DOHH2 (cell line): ENCODE measurements around the gene TNIP2.
A peak's percentile ranks its signal among the peaks of the same experiment; 100 is the strongest.

Source experiments
- H3F3A ChIP-seq: fragments of 200-600 bp; sonication (generic), shearing (Covaris generic); 2 replicates; pipeline ENCODE4 v1.6.0; 2016; ENCODE audit warnings: antibody characterized with exemption, mild to moderate bottlenecking; ENCODE audit not compliant: control insufficient read depth, insufficient read depth
- H3K27ac ChIP-seq: fragments of 200-600 bp; sonication (generic); 2 replicates; pipeline ENCODE4 v1.5.1; 2014; ENCODE audit warnings: low read depth, mild to moderate bottlenecking, low read length, moderate library complexity
- H3K27me3 ChIP-seq: fragments of 200-600 bp; sonication (generic); 2 replicates; pipeline ENCODE4 v1.6.1; 2014; ENCODE audit warnings: mild to moderate bottlenecking, low read length, mixed read lengths; ENCODE audit not compliant: control insufficient read depth
- H3K36me3 ChIP-seq: fragments of 200-600 bp; sonication (generic); 2 replicates; pipeline ENCODE4 v1.6.1; 2014; ENCODE audit warnings: mild to moderate bottlenecking, low read length, moderate library complexity, mixed read lengths; ENCODE audit not compliant: control insufficient read depth
- H3K4me1 ChIP-seq: fragments of 200-600 bp; sonication (generic); 2 replicates; pipeline ENCODE4 v1.6.1; 2014; ENCODE audit warnings: mild to moderate bottlenecking, low read length, mixed read lengths; ENCODE audit not compliant: control insufficient read depth
- H3K4me2 ChIP-seq: fragments of 200-600 bp; sonication (generic); 2 replicates; pipeline ENCODE4 v1.6.0; 2014; ENCODE audit warnings: mild to moderate bottlenecking, low read length, moderate library complexity
- H3K4me3 ChIP-seq: fragments of 200-600 bp; sonication (generic); 2 replicates; pipeline ENCODE4 v1.5.1; 2014; ENCODE audit warnings: mild to moderate bottlenecking, low read length, mixed read lengths
- H3K79me2 ChIP-seq: fragments of 200-600 bp; sonication (generic); 2 replicates; pipeline ENCODE4 v1.6.1; 2014; ENCODE audit warnings: mild to moderate bottlenecking, low read length, mixed read lengths; ENCODE audit not compliant: control insufficient read depth
- H3K9me2 ChIP-seq: fragments of 200-600 bp; sonication (generic); replicated peaks from 2 replicates; pipeline ENCODE4 v1.6.1; 2014; ENCODE audit warnings: mild to moderate bottlenecking, low read length, mixed read lengths; ENCODE audit not compliant: control insufficient read depth
- H3K9me3 ChIP-seq: fragments of 200-600 bp; sonication (generic); 2 replicates; pipeline ENCODE4 v1.6.1; 2014; ENCODE audit warnings: antibody characterized with exemption, low read length, mixed read lengths; ENCODE audit not compliant: control insufficient read depth, insufficient read depth
- H4K20me1 ChIP-seq: fragments of 200-600 bp; sonication (generic); 2 replicates; pipeline ENCODE4 v1.6.0; 2014; ENCODE audit warnings: low read depth, mild to moderate bottlenecking, antibody characterized with exemption, low read length, moderate library complexity; ENCODE audit not compliant: control insufficient read depth, insufficient read depth
- EZH2phosphoT487 ChIP-seq: fragments of 200-600 bp; sonication (generic); IDR thresholded peaks from 2 replicates; pipeline ENCODE4 v1.6.1; 2017; ENCODE audit warnings: borderline replicate concordance, mild to moderate bottlenecking, antibody characterized with exemption, low read length, moderate library complexity, mixed read lengths
- TF ChIP-seq, protein P1 (sequence below): fragments of 200-600 bp; sonication (generic); IDR thresholded peaks from one replicate; pipeline ENCODE4 v1.5.1; 2014; ENCODE audit warnings: antibody characterized with exemption, mild to moderate bottlenecking, low read depth, low read length; ENCODE audit not compliant: poor library complexity, severe bottlenecking

The TNIP2 gene

DNA sequence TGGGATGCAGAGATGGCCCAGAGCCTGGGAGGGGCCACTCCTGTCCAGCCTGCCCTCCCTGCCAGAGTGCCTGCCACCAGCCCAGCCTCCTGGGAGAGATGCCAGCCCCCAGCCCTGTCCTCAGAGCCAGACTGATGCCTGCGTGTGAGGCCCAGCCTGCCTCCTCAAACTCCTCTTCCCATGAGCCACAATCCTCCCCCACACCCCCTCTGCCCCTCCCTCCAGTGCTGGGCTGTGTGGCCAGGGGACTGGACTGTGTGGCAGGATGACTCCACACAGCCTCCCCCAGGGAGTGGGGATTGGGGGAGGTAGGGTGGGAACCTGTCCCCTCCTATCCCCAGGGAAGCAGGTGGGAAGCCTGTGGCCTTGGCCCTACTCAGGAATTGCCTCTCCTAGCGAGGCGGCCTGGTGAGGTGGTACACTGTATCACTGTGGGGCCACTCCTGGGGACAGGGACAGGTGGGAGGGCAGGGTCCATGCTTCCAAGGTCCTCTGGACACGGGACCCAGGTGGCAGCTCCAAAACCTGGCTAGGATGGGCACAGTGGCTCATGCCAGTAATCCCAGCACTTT, 32.5 kb upstream of the TNIP2 start:
- Histone ChIP-seq H4K20me1 (no peaks in the 10 kb centered on the region), H3K27ac (no peak overlapping the region), H3F3A (no peaks in the 10 kb centered on the region; the same call in 1 of the 2 replicates), H3K4me1 (peaks cover 49% of the 10 kb centered on the region), H3K9me2 (no peaks in the 10 kb centered on the region), H3K4me2 (no peak overlapping the region), H3K4me3 (no peak overlapping the region), H3K9me3 (no peaks in the 10 kb centered on the region), H3K27me3 (peaks cover 12% of the 10 kb centered on the region), H3K36me3 (no peaks in the 10 kb centered on the region), H3K79me2 (no peaks in the 10 kb centered on the region)
- TF ChIP-seq, protein P1, sequence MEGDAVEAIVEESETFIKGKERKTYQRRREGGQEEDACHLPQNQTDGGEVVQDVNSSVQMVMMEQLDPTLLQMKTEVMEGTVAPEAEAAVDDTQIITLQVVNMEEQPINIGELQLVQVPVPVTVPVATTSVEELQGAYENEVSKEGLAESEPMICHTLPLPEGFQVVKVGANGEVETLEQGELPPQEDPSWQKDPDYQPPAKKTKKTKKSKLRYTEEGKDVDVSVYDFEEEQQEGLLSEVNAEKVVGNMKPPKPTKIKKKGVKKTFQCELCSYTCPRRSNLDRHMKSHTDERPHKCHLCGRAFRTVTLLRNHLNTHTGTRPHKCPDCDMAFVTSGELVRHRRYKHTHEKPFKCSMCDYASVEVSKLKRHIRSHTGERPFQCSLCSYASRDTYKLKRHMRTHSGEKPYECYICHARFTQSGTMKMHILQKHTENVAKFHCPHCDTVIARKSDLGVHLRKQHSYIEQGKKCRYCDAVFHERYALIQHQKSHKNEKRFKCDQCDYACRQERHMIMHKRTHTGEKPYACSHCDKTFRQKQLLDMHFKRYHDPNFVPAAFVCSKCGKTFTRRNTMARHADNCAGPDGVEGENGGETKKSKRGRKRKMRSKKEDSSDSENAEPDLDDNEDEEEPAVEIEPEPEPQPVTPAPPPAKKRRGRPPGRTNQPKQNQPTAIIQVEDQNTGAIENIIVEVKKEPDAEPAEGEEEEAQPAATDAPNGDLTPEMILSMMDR: no peak
- no peak for TF ChIP-seq EZH2phosphoT487

DNA sequence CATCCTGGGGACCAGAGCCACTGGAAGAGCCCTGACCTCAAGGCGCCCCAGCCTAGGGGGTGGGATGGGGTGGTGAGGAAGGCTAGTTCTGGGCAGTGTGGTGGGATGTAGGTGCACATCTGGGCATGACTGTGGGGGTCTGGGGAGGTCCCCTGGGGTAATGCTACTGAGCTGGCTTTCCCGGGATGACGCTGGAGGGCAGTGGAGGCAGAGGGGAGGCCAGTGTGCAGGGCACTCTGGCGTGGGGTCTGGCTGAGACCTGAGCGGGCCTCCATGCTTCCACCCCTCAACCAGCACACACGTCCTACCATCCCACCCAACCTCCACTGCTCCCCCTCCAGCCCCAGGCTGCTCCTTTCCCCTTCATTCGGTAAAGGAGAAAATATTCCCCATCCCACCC, 32.0 kb upstream of the TNIP2 start:
- H3K4me1 ChIP-seq: peaks cover 46% of the 10 kb centered on the region
- H3K9me2 ChIP-seq: no peaks in the 10 kb centered on the region
- H3K36me3 ChIP-seq: no peaks in the 10 kb centered on the region
- no peaks in the 10 kb centered on the region for H3K9me3 ChIP-seq
- no peaks in the 10 kb centered on the region for H4K20me1 ChIP-seq
- H3K27me3 ChIP-seq: peaks cover 10% of the 10 kb centered on the region
- H3K4me2 ChIP-seq: peak overlapping the region; percentile 67
- H3K27ac ChIP-seq: peak overlapping the region; percentile 59
- TF ChIP-seq, protein P1: no peak
- TF ChIP-seq EZH2phosphoT487: no peak
- peak overlapping the region; percentile 44 for H3K4me3 ChIP-seq
- H3K79me2 ChIP-seq: no peaks in the 10 kb centered on the region
- no peaks in the 10 kb centered on the region; the same call in 1 of the 2 replicates for H3F3A ChIP-seq

- Histone ChIP-seq H3K79me2 (no peaks in the 10 kb centered on the region), H3K27ac (peak overlapping the region; percentile 59), H3K4me2 (peak overlapping the region; percentile 67), H3K9me2 (no peaks in the 10 kb centered on the region), H3K4me1 (peaks cover 42% of the 10 kb centered on the region), H3K36me3 (no peaks in the 10 kb centered on the region), H3F3A (no peaks in the 10 kb centered on the region; the same call in 1 of the 2 replicates), H3K4me3 (peak overlapping the region; percentile 44), H3K9me3 (no peaks in the 10 kb centered on the region), H3K27me3 (peaks cover 8% of the 10 kb centered on the region), H4K20me1 (no peaks in the 10 kb centered on the region)
- TF ChIP-seq EZH2phosphoT487: no peak
- TF ChIP-seq, protein P1: peak; percentile 47
These were observed 31.3 kb upstream of the TNIP2 start for GRCh38 chr4:2787230-2788100.
